Stimulated activated CD8-positive, alpha-beta memory T cell treated with anti-CD3 and anti-CD28 coated beads, Interleukin-15, amount 100 ng/mL, for 1 hour (primary cell): ENCODE measurements around the gene MSL1.

Source experiments
- DNase-seq: peaks from one replicate; pipeline ENCODE4 v3.0.0-alpha.2; 2020; ENCODE audit warnings: low read depth

Gene MSL1

GRCh38 chr17:40104594-40105486, 16.9 kb upstream of the MSL1 start:
- DNase-seq: no peak

- DNase-seq: no peak
Measured at GRCh38 chr17:40105861-40106759, 15.7 kb upstream of the MSL1 start.

- no peak for DNase-seq
Measured at GRCh38 chr17:40106760-40107521, 14.8 kb upstream of the MSL1 start.

GRCh38 chr17:40107522-40108174, 14.1 kb upstream of the MSL1 start:
- no peak for DNase-seq

GRCh38 chr17:40108970-40109824, 12.6 kb upstream of the MSL1 start:
- DNase-seq: no peak

- no peak for DNase-seq
Measured at GRCh38 chr17:40110026-40110845, 11.5 kb upstream of the MSL1 start.

GRCh38 chr17:40111221-40112128, 10.3 kb upstream of the MSL1 start:
- DNase-seq: peak; percentile 45

- DNase-seq: no peak
Measured at GRCh38 chr17:40112191-40112711, 9.5 kb upstream of the MSL1 start.

- no peak for DNase-seq
Measured at GRCh38 chr17:40112718-40113109, 9.1 kb upstream of the MSL1 start.

GRCh38 chr17:40113110-40113906, 8.5 kb upstream of the MSL1 start:
- DNase-seq: peak; percentile 91

- no peak for DNase-seq
Measured at GRCh38 chr17:40113907-40114245, 7.9 kb upstream of the MSL1 start.

- DNase-seq: no peak
Measured at GRCh38 chr17:40115101-40115436, 6.7 kb upstream of the MSL1 start.

- no peak for DNase-seq
Measured at GRCh38 chr17:40122136-40122998, 596 bp downstream of the MSL1 start.

GRCh38 chr17:40122999-40123810, 1.4 kb downstream of the MSL1 start:
- no peak for DNase-seq

- DNase-seq: no peak
Measured at GRCh38 chr17:40123811-40124114, 2.0 kb downstream of the MSL1 start.
